Stimulated activated CD4-positive, alpha-beta T cell treated with anti-CD3 and anti-CD28 coated beads, Interleukin-15, amount 100 ng/mL, for 48 hours (primary cell): ENCODE measurements around the gene CYP2C9.

Experiments
- DNase-seq, 2 donors: peaks; one replicate each; pipeline ENCODE4 v3.0.0-alpha.2; 2020; ENCODE audit warnings: low read depth in 2 of 2

Gene CYP2C9

GRCh38 chr10:95039281-95039680 is 100.8 kb downstream of the CYP2C9 start:
- DNase-seq, result no peak
